H1 (cell line): ENCODE data around the gene KNDC1.

Experiments used
- CREB1 ChIP-seq: IDR thresholded peaks from 2 replicates; pipeline ENCODE4 v1.6.1; 2012; ENCODE audit warnings: inconsistent platforms
- CTCF ChIP-seq, 3 experiments: IDR thresholded peaks; 1 replicate in 2 of 3; 2 replicates in 1 of 3; pipeline versions ENCODE4 v1.5.1 to v1.6.1; 2011; ENCODE audit warnings: low read length in 3 of 3, mild to moderate bottlenecking in 3 of 3, inconsistent platforms in 2 of 3, low read depth in 1 of 3, moderate library complexity in 1 of 3; ENCODE audit not compliant: insufficient read depth in 1 of 3; ENCODE audit errors: control extremely low read depth in 1 of 3
- EP300 ChIP-seq, 2 experiments: IDR thresholded peaks; 1 replicate in 1 of 2; 2 replicates in 1 of 2; pipeline ENCODE4 v1.6.1; 2011 to 2012; ENCODE audit warnings: low read depth in 2 of 2, low read length in 2 of 2, mild to moderate bottlenecking in 2 of 2, borderline replicate concordance in 1 of 2, inconsistent platforms in 1 of 2, moderate library complexity in 1 of 2
- JUND ChIP-seq: IDR thresholded peaks from 2 replicates; pipeline ENCODE4 v1.6.1; 2011; ENCODE audit warnings: mild to moderate bottlenecking, improper control_type of control experiment, low read length
- MAX ChIP-seq: IDR thresholded peaks from 2 replicates; pipeline ENCODE4 v1.6.1; 2012; ENCODE audit warnings: inconsistent platforms
- NRF1 ChIP-seq: IDR thresholded peaks from 2 replicates; pipeline ENCODE4 v1.6.1; 2011; ENCODE audit warnings: mild to moderate bottlenecking, low read depth, low read length, improper control_type of control experiment
- POLR2A ChIP-seq, 2 experiments: IDR thresholded peaks; 1 replicate in 1 of 2; 2 replicates in 1 of 2; pipeline ENCODE4 v1.6.1; 2011; ENCODE audit warnings: low read depth in 2 of 2, low read length in 2 of 2, mild to moderate bottlenecking in 2 of 2; ENCODE audit errors: control extremely low read depth in 1 of 2
- POLR2AphosphoS5 ChIP-seq: IDR thresholded peaks from 2 replicates; pipeline ENCODE4 v1.6.1; 2011; ENCODE audit warnings: low read depth, low read length
- RAD21 ChIP-seq, 2 experiments: IDR thresholded peaks in 1 of 2; conservative IDR thresholded peaks in 1 of 2; 2 replicates each; pipeline ENCODE4 v1.6.1; 2011; ENCODE audit warnings: low read depth in 2 of 2, low read length in 2 of 2, improper control_type of control experiment in 1 of 2, inconsistent platforms in 1 of 2, mild to moderate bottlenecking in 1 of 2, moderate library complexity in 1 of 2
- RXRA ChIP-seq: IDR thresholded peaks from 2 replicates; pipeline ENCODE4 v1.6.1; 2011; ENCODE audit warnings: low read depth, mild to moderate bottlenecking, low read length, moderate library complexity; ENCODE audit not compliant: insufficient read depth
- SIX5 ChIP-seq: IDR thresholded peaks from 2 replicates; pipeline ENCODE4 v1.6.1; 2011; ENCODE audit warnings: mild to moderate bottlenecking, low read depth, low read length
- SRF ChIP-seq: IDR thresholded peaks from 2 replicates; pipeline ENCODE4 v1.6.1; 2011; ENCODE audit warnings: mild to moderate bottlenecking, low read depth, low read length, moderate library complexity
- SUZ12 ChIP-seq: fragments of 200-600 bp; sonication (generic); IDR thresholded peaks from 2 replicates; pipeline ENCODE4 v1.6.1; 2012; ENCODE audit warnings: mild to moderate bottlenecking, inconsistent platforms, low read length, moderate library complexity, mixed read lengths
- TEAD4 ChIP-seq: IDR thresholded peaks from 2 replicates; pipeline ENCODE4 v1.6.1; 2012; ENCODE audit warnings: low read depth, low read length, inconsistent platforms, mixed read lengths

GRCh38 chr10:133231946-133232574 is 72.0 kb downstream of the KNDC1 start:
- TF ChIP-seq POLR2A (IDR thresholded peaks at IDR 0.05; ENCODE audit: control extremely low read depth in 1 of 2, low read depth in 2 of 2, low read length in 2 of 2) (no peak), CTCF (IDR thresholded peaks at IDR 0.05; ENCODE audit: control extremely low read depth in 1 of 3, insufficient read depth in 1 of 3, low read depth in 1 of 3, low read length in 3 of 3) (no peak), MAX (no peak), SUZ12 (peak; percentile 26; the same call in 1 of the 2 replicates), SIX5 (no peak), SRF (no peak), CREB1 (no peak), EP300 (IDR thresholded peaks at IDR 0.05; ENCODE audit: borderline replicate concordance in 1 of 2, low read depth in 2 of 2, low read length in 2 of 2) (no peak), POLR2AphosphoS5 (no peak), RXRA (no peak), TEAD4 (no peak), JUND (no peak), RAD21 (IDR thresholded peaks at IDR 0.05 in 1 of 2, conservative IDR thresholded peaks at IDR 0.05 in 1 of 2; ENCODE audit: low read depth in 2 of 2, low read length in 2 of 2) (no peak), NRF1 (no peak)
